Lower lobe of right lung (tissue), 2 donors: ENCODE results near the gene ZIC1. TPM values are rescaled to one million over a fixed set of nuclear protein-coding genes. Genes with fewer than 3 reads are reported as not detected.

ENCODE experiments used
- ATAC-seq, 2 donors: fragments of 200-7000 bp; cut with Tn5 transposase; one replicate each; pipeline ENCODE4 v1.9.1; 2020 to 2022; ENCODE audit warnings: mild to moderate bottlenecking in 2 of 2, moderate library complexity in 2 of 2
- DNase-seq: peaks from one replicate; pipeline ENCODE4 v3.0.0-alpha.2; 2020
- H3K27ac ChIP-seq: fragments of 200-600 bp; one replicate; pipeline ENCODE4 v1.8.0; 2022
- H3K27me3 ChIP-seq: fragments of 200-600 bp; one replicate; pipeline ENCODE4 v1.8.0; 2022; ENCODE audit warnings: low read depth
- H3K36me3 ChIP-seq: fragments of 200-600 bp; one replicate; pipeline ENCODE4 v1.8.0; 2022; ENCODE audit warnings: mild to moderate bottlenecking
- H3K4me1 ChIP-seq: fragments of 200-600 bp; one replicate; pipeline ENCODE4 v1.8.0; 2022
- H3K4me3 ChIP-seq: fragments of 200-600 bp; one replicate; pipeline ENCODE4 v1.8.0; 2022; ENCODE audit warnings: mild to moderate bottlenecking
- H3K9me3 ChIP-seq: fragments of 200-600 bp; one replicate; pipeline ENCODE4 v1.8.0; 2022
- intact Hi-C: fragments of 100-400 bp; cut with DNase I; formaldehyde crosslinking; loops from one replicate; pipeline ENCODE4 v1.11.0; 2022
- total RNA-seq: library from RNA; stranded (reverse); fragmentation: NEBNext Ultra II Directional; extraction: Animal tissue kit (Norgen Biotek cat#: 25700); gene quantifications from one replicate; pipeline ENCODE4 v1.2.1, GENCODE V29; 2021
- TF ChIP-seq, protein P1 (sequence below): fragments of 200-600 bp; IDR thresholded peaks from one replicate; pipeline ENCODE4 v1.8.0; 2022; ENCODE audit warnings: antibody characterized with exemption, mild to moderate bottlenecking
- donor health status: DM: no; HTN: yes; CAD: no; lungs with severe emphysema.

ZIC1 gene
- total RNA-seq, 1 donor from 2014 or later, result not detected

DNA sequence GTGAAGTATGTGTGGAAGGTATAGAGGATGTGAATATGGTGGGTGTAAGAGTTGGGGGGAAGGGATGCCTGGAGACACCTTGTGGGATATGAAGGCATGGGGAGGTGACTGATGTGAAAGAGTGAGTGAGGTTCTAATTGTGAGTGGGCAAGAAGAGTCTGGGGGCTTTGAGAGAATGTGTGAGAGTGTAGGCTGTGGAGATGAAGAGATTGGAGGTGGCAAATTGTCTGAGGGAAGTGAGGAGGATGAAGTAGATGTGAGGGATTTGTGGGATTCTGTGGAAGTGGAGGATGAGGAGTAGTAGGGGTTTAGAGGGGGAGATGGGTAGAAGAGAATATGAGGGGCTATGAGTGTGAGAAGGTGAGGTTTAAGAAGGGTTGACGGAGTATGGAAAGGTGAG lies 44.4 kb upstream of the ZIC1 start:
- TF ChIP-seq, protein P1, sequence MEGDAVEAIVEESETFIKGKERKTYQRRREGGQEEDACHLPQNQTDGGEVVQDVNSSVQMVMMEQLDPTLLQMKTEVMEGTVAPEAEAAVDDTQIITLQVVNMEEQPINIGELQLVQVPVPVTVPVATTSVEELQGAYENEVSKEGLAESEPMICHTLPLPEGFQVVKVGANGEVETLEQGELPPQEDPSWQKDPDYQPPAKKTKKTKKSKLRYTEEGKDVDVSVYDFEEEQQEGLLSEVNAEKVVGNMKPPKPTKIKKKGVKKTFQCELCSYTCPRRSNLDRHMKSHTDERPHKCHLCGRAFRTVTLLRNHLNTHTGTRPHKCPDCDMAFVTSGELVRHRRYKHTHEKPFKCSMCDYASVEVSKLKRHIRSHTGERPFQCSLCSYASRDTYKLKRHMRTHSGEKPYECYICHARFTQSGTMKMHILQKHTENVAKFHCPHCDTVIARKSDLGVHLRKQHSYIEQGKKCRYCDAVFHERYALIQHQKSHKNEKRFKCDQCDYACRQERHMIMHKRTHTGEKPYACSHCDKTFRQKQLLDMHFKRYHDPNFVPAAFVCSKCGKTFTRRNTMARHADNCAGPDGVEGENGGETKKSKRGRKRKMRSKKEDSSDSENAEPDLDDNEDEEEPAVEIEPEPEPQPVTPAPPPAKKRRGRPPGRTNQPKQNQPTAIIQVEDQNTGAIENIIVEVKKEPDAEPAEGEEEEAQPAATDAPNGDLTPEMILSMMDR, result no peak
- intact Hi-C loops, result no loop called here
- Histone ChIP-seq H3K27ac (no peak overlapping the region), H3K4me1 (no peaks in the 10 kb centered on the region), H3K9me3 (no peaks in the 10 kb centered on the region), H3K27me3 (peaks cover 76% of the 10 kb centered on the region), H3K36me3 (no peaks in the 10 kb centered on the region), H3K4me3 (no peak overlapping the region)
- DNase-seq (no peak), ATAC-seq (no peak)

GRCh38 chr3:147365196-147366115 lies 43.7 kb upstream of the ZIC1 start:
- no peak overlapping the region for H3K4me3 ChIP-seq
- H3K9me3 ChIP-seq, result no peaks in the 10 kb centered on the region
- H3K27ac ChIP-seq, result no peak overlapping the region
- no peaks in the 10 kb centered on the region for H3K4me1 ChIP-seq
- ATAC-seq, result no peak
- intact Hi-C loops, result no loop called here
- DNase-seq, result no peak
- H3K36me3 ChIP-seq, result no peaks in the 10 kb centered on the region
- TF ChIP-seq, protein P1, result no peak
- H3K27me3 ChIP-seq, result peaks cover 76% of the 10 kb centered on the region

DNA sequence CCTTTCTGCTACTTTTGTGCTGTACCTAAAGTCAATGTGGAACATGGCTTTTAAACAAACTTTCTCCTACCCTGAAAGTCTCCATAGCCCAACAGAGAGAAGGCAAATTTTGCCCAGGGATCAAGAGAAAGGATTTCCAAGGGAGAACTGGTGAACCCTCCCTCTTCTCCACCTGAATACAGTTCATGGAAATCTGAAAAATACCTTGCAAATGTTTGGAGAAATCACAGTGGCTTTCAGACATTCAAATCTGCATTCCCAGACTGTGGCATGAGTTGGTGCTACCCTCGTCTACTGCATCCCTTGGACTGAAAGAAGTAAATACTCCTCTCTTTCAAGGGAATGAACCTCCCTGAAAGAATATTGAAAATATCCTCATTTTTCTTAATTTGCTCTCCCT lies 41.5 kb upstream of the ZIC1 start:
- DNase-seq, result no peak

DNA sequence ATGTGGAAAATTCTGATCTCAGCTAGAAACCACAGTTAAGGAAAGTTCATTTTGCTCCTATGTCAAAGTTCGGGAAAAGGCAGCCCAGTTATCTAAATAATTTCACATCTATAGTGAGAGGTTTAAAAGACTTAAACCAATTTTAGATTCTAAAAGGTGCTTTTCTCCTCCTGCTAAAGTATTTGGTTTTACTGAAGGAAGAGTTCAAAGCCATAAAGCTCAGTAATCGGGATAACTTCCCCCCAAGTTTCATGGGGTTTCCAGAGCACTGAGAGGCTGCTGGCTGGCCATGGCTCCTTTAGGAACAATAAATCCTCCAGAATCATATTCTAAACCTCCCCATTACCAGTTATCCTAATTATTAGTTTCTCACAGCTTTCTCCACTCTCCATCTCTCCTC lies 41.0 kb upstream of the ZIC1 start:
- peaks cover 81% of the 10 kb centered on the region for H3K27me3 ChIP-seq
- no peak overlapping the region for H3K4me3 ChIP-seq
- TF ChIP-seq, protein P1, result no peak
- H3K9me3 ChIP-seq, result no peaks in the 10 kb centered on the region
- H3K4me1 ChIP-seq, result no peaks in the 10 kb centered on the region
- no peak for DNase-seq
- H3K36me3 ChIP-seq, result no peaks in the 10 kb centered on the region
- no peak for ATAC-seq
- no peak overlapping the region for H3K27ac ChIP-seq
- intact Hi-C loops, result no loop called here

More for the DNA sequence above, 41.5 kb upstream of the ZIC1 start:
- intact Hi-C loops, result no loop called here
- no peak overlapping the region for H3K27ac ChIP-seq
- ATAC-seq, result no peak
- H3K4me1 ChIP-seq, result no peaks in the 10 kb centered on the region
- H3K27me3 ChIP-seq, result peaks cover 81% of the 10 kb centered on the region
- H3K9me3 ChIP-seq, result no peaks in the 10 kb centered on the region
- H3K36me3 ChIP-seq, result no peaks in the 10 kb centered on the region
- TF ChIP-seq, protein P1, result no peak
- no peak overlapping the region for H3K4me3 ChIP-seq

DNA sequence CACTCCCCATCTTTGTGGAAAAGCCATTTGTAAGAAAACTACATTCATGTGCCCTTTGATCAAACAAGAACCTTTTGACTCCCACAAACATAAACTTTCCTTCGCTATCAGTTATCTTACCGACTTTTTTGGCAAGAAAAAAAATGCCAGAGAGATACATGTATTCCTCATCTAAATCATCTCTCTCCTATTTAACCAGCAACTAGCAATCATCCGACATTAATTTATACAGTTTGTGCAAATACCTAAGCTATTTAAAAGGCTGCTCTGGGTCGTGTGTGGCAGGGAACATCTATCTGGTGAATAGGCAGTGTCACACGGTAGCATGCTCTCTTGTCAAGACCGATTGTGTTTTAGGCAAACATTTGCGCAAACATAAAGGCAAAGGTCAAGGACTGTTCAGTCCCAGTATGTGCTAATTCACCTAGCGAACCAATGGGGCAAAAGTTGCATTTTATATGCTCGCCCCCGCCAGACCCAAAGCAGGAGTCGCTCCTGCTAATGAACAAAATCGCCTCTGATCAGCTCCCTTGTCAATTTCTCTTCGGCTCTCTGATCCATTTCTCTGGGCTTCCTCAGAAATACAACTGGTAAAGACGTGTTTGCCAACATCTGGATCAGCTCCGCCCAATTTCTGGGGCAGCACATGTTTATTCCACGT lies 40.5 kb upstream of the ZIC1 start:
- no peak for ATAC-seq
- H3K27me3 ChIP-seq, result peaks cover 87% of the 10 kb centered on the region
- TF ChIP-seq, protein P1, result no peak
- intact Hi-C loops, result no loop called here
- H3K4me1 ChIP-seq, result no peaks in the 10 kb centered on the region
- no peaks in the 10 kb centered on the region for H3K36me3 ChIP-seq
- no peak overlapping the region for H3K27ac ChIP-seq
- H3K4me3 ChIP-seq, result no peak overlapping the region
- no peak for DNase-seq
- H3K9me3 ChIP-seq, result no peaks in the 10 kb centered on the region
